Peyer's patch (tissue), 4 donors: ENCODE measurements around the gene CLIC1. TPM values are rescaled to one million over a fixed set of nuclear protein-coding genes. Genes with fewer than 3 reads are reported as not detected.

Source experiments
- DNase-seq, 3 donors: peaks; one replicate each; pipeline ENCODE4 v3.0.0-alpha.2; 2017 to 2019
- H3K27ac ChIP-seq, 4 donors: fragments of 200-600 bp; sonication (generic); one replicate each; pipeline ENCODE4 v1.5.1; 2016 to 2019
- H3K27me3 ChIP-seq, 2 donors: fragments of 200-600 bp; sonication (generic); one replicate each; pipeline ENCODE4 v1.5.1; 2019
- H3K36me3 ChIP-seq, 3 donors: fragments of 200-600 bp; sonication (generic); one replicate each; pipeline ENCODE4 v1.5.1; 2016 to 2019
- H3K4me1 ChIP-seq, 4 donors: fragments of 200-600 bp; sonication (generic); one replicate each; pipeline ENCODE4 v1.5.1; 2016 to 2019
- H3K4me3 ChIP-seq, 4 donors: fragments of 200-600 bp; sonication (generic); 1 replicate in 3 of 4; 2 replicates in 1 of 4; pipeline ENCODE4 v1.5.1; 2016 to 2019; ENCODE audit warnings: mild to moderate bottlenecking in 1 of 4
- H3K9me3 ChIP-seq, 4 donors: fragments of 200-600 bp; sonication (generic); one replicate each; pipeline ENCODE4 v1.5.1; 2016 to 2019; ENCODE audit warnings: mild to moderate bottlenecking in 1 of 4
- CTCF ChIP-seq, 6 experiments: fragments of 450-650 bp in 4 of 6; fragments of 200-600 bp in 2 of 6; sonication (generic) in 1 of 6; IDR thresholded peaks; one replicate each; pipeline ENCODE4 v1.5.1; 2017 to 2019; ENCODE audit warnings: antibody characterized with exemption in 6 of 6, mild to moderate bottlenecking in 3 of 6, moderate library complexity in 1 of 6
- POLR2A ChIP-seq, 2 donors: fragments of 450-650 bp; IDR thresholded peaks; one replicate each; pipeline ENCODE4 v1.5.1; 2017; ENCODE audit warnings: antibody characterized with exemption in 2 of 2, mild to moderate bottlenecking in 2 of 2, moderate library complexity in 2 of 2
- total RNA-seq, 4 donors: library from RNA; depleted of rRNA; stranded (reverse); fragments of >200 nt; gene quantifications; one replicate each; pipeline ENCODE4 v1.1.0, GENCODE V29; 2016

Gene CLIC1
- total RNA-seq, 4 donors from 2014 or later = 207 to 307 (median 270) TPM

- TF ChIP-seq CTCF (IDR thresholded peaks at IDR 0.05) = no peak
- TF ChIP-seq POLR2A (IDR thresholded peaks at IDR 0.05) = peak in 1 of 2 donors; percentile 19
- no peaks in the 10 kb centered on the region for H3K36me3 ChIP-seq
- peak in 2 of 3 donors; percentile 66 to 79 for DNase-seq
- H3K9me3 ChIP-seq = no peaks in the 10 kb centered on the region
- H3K27ac ChIP-seq = peak overlapping the region in 1 of 4 donors; percentile 18
- H3K4me3 ChIP-seq = peak overlapping the region in 2 of 4 donors; percentile 41
- H3K27me3 ChIP-seq = no peaks in the 10 kb centered on the region
- peaks cover 0 to 19% (median 0%) of the 10 kb centered on the region in 4 donors for H3K4me1 ChIP-seq
Observed at GRCh38 chr6:31765910-31766794, 29.8 kb upstream of the CLIC1 start.

GRCh38 chr6:31765559-31765909 is 29.2 kb upstream of the CLIC1 start:
- no peaks in the 10 kb centered on the region for H3K36me3 ChIP-seq
- TF ChIP-seq CTCF (IDR thresholded peaks at IDR 0.05) = no peak
- TF ChIP-seq POLR2A (IDR thresholded peaks at IDR 0.05) = no peak
- no peak overlapping the region for H3K27ac ChIP-seq
- H3K4me1 ChIP-seq = peaks cover 0 to 23% (median 0%) of the 10 kb centered on the region in 4 donors
- H3K27me3 ChIP-seq = no peaks in the 10 kb centered on the region
- H3K4me3 ChIP-seq = peak overlapping the region in 1 of 4 donors; percentile 41
- H3K9me3 ChIP-seq = no peaks in the 10 kb centered on the region
- no peak for DNase-seq

GRCh38 chr6:31764198-31764597 is 27.9 kb upstream of the CLIC1 start:
- peaks cover 0 to 16% (median 0%) of the 10 kb centered on the region in 4 donors for H3K4me1 ChIP-seq
- H3K27ac ChIP-seq = no peak overlapping the region
- no peak overlapping the region for H3K4me3 ChIP-seq
- no peak for DNase-seq
- no peak for TF ChIP-seq POLR2A (IDR thresholded peaks at IDR 0.05)
- TF ChIP-seq CTCF (IDR thresholded peaks at IDR 0.05) = no peak
- no peaks in the 10 kb centered on the region for H3K9me3 ChIP-seq
- no peaks in the 10 kb centered on the region for H3K27me3 ChIP-seq
- H3K36me3 ChIP-seq = no peaks in the 10 kb centered on the region

GRCh38 chr6:31763619-31763940 is 27.2 kb upstream of the CLIC1 start:
- no peak for TF ChIP-seq POLR2A (IDR thresholded peaks at IDR 0.05)
- Histone ChIP-seq H3K4me3 (no peak overlapping the region), H3K27ac (no peak overlapping the region), H3K27me3 (no peaks in the 10 kb centered on the region), H3K4me1 (peaks cover 0 to 16% (median 0%) of the 10 kb centered on the region in 4 donors), H3K9me3 (no peaks in the 10 kb centered on the region), H3K36me3 (no peaks in the 10 kb centered on the region)
- no peak for DNase-seq

GRCh38 chr6:31762878-31763618 is 26.7 kb upstream of the CLIC1 start:
- no peaks in the 10 kb centered on the region for H3K9me3 ChIP-seq
- H3K36me3 ChIP-seq = no peaks in the 10 kb centered on the region
- H3K27ac ChIP-seq = no peak overlapping the region
- H3K4me3 ChIP-seq = no peak overlapping the region
- no peak for TF ChIP-seq POLR2A (IDR thresholded peaks at IDR 0.05)
- TF ChIP-seq CTCF (IDR thresholded peaks at IDR 0.05) = no peak
- peaks cover 0 to 16% (median 0%) of the 10 kb centered on the region in 4 donors for H3K4me1 ChIP-seq
- H3K27me3 ChIP-seq = no peaks in the 10 kb centered on the region
- DNase-seq = no peak

- no peaks in the 10 kb centered on the region for H3K36me3 ChIP-seq
Observed at GRCh38 chr6:31762356-31762755, 26.0 kb upstream of the CLIC1 start, which contains the start of gene SAPCD1. Gene SAPCD1, plus strand, starts transcription at chr6:31762656. Its CDS starts 399 bp downstream, at chr6:31763055.

More at GRCh38 chr6:31762356-31762755, 26.0 kb upstream of the CLIC1 start, which contains the start of gene SAPCD1:
- DNase-seq = no peak
- H3K27me3 ChIP-seq = no peaks in the 10 kb centered on the region
- H3K4me1 ChIP-seq = peaks cover 0 to 16% (median 0%) of the 10 kb centered on the region in 4 donors
- TF ChIP-seq POLR2A (IDR thresholded peaks at IDR 0.05) = no peak
- TF ChIP-seq CTCF (IDR thresholded peaks at IDR 0.05) = no peak
- H3K4me3 ChIP-seq = no peak within 1 kb of the TSS
- no peaks in the 10 kb centered on the region for H3K9me3 ChIP-seq
- H3K27ac ChIP-seq = peak within 1 kb of the TSS in 1 of 4 donors; percentile 22
